HG02588 (cell line): ENCODE measurements around the gene SLC9A1.

Experiments
- ATAC-seq: cut with Tn5 transposase; IDR thresholded peaks from one replicate; pipeline ENCODE4 v1.9.1; 2021; ENCODE audit warnings: mild to moderate bottlenecking, moderate library complexity; ENCODE audit not compliant: unreplicated experiment

SLC9A1 gene

GRCh38 chr1:27152004-27152828 is 2.7 kb downstream of the SLC9A1 start:
- ATAC-seq = no peak

- ATAC-seq = no peak
Observed at GRCh38 chr1:27150641-27151040, 4.3 kb downstream of the SLC9A1 start.

DNA sequence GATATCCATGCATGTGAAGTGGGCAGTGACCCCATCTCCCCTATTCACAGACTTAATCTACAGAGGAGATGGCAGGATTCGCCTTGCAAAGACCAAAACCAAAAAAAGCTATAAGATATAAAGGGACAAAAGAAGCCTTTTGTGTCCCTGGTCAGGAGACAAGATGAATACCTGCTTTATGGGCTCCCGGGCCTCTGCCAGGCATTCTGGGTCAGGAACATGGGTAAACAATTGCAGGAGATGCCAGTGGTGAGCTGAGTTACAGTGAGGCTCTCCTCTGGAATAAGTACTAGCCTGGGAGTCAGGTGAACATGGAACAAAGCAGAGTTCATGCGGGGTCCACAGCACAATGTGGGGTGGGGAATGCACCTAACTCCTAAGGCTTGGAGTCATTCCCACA is 4.7 kb downstream of the SLC9A1 start:
- no peak for ATAC-seq

- ATAC-seq = no peak
Observed at GRCh38 chr1:27149762-27150113, 5.2 kb downstream of the SLC9A1 start.

GRCh38 chr1:27149084-27149761 is 5.7 kb downstream of the SLC9A1 start:
- no peak for ATAC-seq

- ATAC-seq = no peak
Observed at GRCh38 chr1:27148591-27148990, 6.3 kb downstream of the SLC9A1 start.

GRCh38 chr1:27147842-27148518 is 6.9 kb downstream of the SLC9A1 start:
- no peak for ATAC-seq

GRCh38 chr1:27145934-27146354 is 9.0 kb downstream of the SLC9A1 start:
- ATAC-seq = no peak

GRCh38 chr1:27144920-27145661 is 9.8 kb downstream of the SLC9A1 start:
- ATAC-seq = no peak

- no peak for ATAC-seq
Observed at GRCh38 chr1:27144049-27144748, 10.7 kb downstream of the SLC9A1 start.

DNA sequence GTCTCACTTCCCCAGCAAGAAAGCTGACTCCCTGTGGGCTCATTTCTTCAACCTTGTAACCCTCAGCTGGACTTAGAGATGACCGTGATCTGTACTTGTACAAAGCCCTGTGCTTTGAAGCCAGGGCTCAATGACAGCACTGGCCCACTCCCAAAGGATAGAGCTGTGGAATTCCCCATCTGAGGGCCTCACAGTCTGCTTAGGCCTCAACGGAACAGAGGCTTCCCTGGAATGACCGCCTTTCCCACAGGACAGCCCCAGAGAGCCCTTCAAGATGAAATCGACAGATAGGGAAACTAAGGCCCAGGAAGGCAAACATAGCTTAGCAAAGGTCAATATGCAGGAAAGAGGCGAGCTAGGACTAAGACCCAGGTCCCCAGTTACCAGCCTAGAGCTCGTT is 11.5 kb downstream of the SLC9A1 start:
- ATAC-seq = no peak

DNA sequence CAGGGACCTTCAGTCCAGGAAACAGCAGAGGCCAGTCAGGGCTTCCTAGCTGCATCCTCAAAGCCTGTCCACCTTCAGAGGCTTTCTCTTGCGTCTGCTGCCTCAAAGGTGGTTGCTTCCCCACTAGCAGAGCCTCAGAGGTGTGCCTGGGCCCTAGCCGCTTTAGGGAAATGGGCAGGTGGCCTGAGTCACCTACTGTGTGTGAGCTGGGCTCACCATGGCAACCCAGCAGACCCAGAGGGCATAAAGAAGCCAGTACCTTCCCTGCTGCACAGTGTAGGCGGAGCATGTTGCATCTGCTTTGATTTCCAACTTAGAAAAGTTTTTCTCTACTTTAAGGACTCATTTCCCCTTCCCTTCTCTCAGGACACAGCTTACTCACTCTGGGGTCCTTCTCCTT is 12.5 kb downstream of the SLC9A1 start:
- no peak for ATAC-seq

DNA sequence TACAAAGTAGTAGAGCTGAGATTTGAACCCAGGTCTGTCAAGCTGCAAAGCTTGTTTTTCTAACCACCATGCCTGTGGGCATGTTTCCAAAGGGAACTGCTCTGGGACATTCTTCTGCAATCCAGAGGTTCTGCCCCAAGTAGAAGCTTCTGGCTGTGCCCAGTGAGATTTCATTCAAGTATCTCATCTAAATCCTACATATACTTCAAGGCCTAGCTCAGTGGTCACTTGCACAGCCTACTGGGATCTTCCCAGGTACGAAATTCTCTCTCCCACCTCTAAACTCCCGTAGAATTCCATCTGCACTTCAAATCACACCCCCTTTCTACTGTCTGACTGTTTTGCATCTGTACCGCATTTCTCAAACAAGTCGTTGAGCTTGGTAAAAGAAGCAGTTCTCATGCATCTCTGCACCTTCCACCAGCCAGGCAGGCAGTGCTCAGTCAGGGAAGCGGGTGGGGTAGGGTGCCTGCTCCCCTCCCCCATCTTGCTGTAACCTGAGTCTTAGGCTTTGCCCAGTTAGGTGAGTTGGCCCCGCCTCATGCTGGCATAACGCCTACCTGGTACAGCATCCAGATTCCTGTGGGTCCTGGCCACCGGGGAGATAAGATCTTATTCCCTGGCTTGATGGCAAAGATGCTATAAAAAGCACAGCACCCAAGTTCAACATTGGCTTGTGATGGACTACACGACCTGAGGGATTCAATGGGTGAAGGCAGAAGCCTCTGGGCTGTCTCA is 13.5 kb downstream of the SLC9A1 start:
- no peak for ATAC-seq

- no peak for ATAC-seq
Observed at GRCh38 chr1:27139980-27140379, 14.9 kb downstream of the SLC9A1 start.

DNA sequence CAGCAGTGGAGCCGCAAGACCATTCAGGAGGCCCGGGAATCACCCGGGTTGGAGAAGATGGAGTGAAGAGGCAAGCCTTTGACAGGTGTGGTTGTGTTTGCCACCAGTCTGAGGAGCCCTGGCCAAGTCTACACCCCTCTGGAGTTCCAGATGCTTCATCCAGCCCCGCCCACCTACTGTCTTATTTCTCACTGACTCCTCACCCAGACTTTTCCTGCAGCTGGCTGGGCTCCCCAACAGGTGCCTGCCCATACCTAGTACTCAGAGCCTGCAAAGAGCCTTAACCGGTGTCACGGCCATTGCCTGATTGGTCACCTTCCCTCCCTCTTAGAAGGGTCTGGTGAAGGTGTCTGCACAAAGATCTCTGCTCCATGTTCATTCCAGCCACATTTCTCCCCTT is 16.0 kb downstream of the SLC9A1 start:
- ATAC-seq = no peak

GRCh38 chr1:27138368-27138767 is 16.6 kb downstream of the SLC9A1 start:
- no peak for ATAC-seq

DNA sequence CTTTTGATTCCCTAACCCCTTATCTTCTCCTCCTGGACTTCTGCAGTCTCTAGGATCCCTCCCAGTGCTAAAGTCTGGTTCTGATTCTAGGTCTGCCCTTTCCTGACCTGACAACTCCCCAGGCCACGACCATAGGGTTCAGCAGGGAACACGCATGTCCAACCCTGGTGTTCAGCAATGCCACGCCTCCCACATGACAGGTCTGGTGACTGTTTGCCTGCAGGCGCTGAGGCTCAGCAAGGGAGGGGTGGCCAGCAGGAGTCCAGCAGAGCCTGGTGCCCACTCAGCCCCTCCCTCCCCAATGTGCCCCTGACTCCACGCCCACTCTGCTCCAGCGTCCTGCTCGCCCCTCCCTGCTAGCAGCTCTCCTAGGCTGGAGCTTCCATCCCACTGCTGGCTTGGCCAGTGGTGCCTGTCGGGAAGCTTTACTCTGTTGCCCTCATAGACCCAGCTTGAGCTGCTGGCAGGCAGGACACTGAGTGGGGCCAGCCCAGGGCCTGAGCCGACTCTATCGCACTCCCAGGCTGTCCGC is 17.3 kb downstream of the SLC9A1 start:
- no peak for ATAC-seq

GRCh38 chr1:27136998-27137542 is 17.9 kb downstream of the SLC9A1 start:
- no peak for ATAC-seq

GRCh38 chr1:27136236-27136551 is 18.7 kb downstream of the SLC9A1 start:
- ATAC-seq = no peak
